Calu3 (cell line): ENCODE measurements around the gene MED15. TPM values are rescaled to one million over a fixed set of nuclear protein-coding genes. Genes with fewer than 3 reads are reported as not detected.

Experiments
- BruUV-seq: library from RNA; stranded (reverse); fragments of 400-500 nt; replicated peaks from 2 replicates; lab custom pipeline; 2021; lab: Mats Ljungman, UMichigan
- CTCF ChIA-PET: fragments of 300-600 bp; sonication (Branson Sonifier 250); formaldehyde crosslinking; loops from one replicate; lab custom pipeline; 2022; ENCODE audit warnings: antibody characterized with exemption; lab: Charles Lee
- DNase-seq: peaks from one replicate; pipeline ENCODE4 v3.0.0; 2022
- H3K27ac Mint-ChIP-seq: one replicate; pipeline ENCODE4 v1.8.0; 2022; ENCODE audit warnings: mixed read lengths; ENCODE audit not compliant: unreplicated experiment
- H3K27me3 Mint-ChIP-seq: one replicate; pipeline ENCODE4 v1.8.0; 2022; ENCODE audit warnings: mixed read lengths; ENCODE audit not compliant: unreplicated experiment
- H3K36me3 Mint-ChIP-seq: one replicate; pipeline ENCODE4 v1.8.0; 2022; ENCODE audit warnings: mild to moderate bottlenecking, moderate library complexity, mixed read lengths; ENCODE audit not compliant: insufficient read depth, unreplicated experiment
- H3K4me1 Mint-ChIP-seq: one replicate; pipeline ENCODE4 v1.8.0; 2022; ENCODE audit warnings: mild to moderate bottlenecking, low read depth, mixed read lengths; ENCODE audit not compliant: unreplicated experiment
- H3K4me3 Mint-ChIP-seq: one replicate; pipeline ENCODE4 v1.8.0; 2022; ENCODE audit warnings: mild to moderate bottlenecking, low read depth, moderate library complexity, mixed read lengths; ENCODE audit not compliant: unreplicated experiment
- H3K9me3 Mint-ChIP-seq: one replicate; pipeline ENCODE4 v1.8.0; 2022; ENCODE audit warnings: low read depth, mixed read lengths; ENCODE audit not compliant: unreplicated experiment
- intact Hi-C: fragments of 100-400 bp; cut with micrococcal nuclease; formaldehyde crosslinking; loops from one replicate; pipeline ENCODE4 v1.10.0; 2022; ENCODE audit not compliant: unreplicated experiment
- total RNA-seq: library from RNA; stranded (reverse); gene quantifications from 2 replicates; pipeline ENCODE4 v1.2.3, GENCODE V29; 2022
- TF ChIP-seq, protein P1 (sequence below): fragments of 200-600 bp; IDR thresholded peaks from one replicate; pipeline ENCODE4 v1.8.0; 2022; ENCODE audit warnings: antibody characterized with exemption; ENCODE audit not compliant: unreplicated experiment

The MED15 gene
- total RNA-seq, 1 experiment from 2014 or later = 144 TPM

DNA sequence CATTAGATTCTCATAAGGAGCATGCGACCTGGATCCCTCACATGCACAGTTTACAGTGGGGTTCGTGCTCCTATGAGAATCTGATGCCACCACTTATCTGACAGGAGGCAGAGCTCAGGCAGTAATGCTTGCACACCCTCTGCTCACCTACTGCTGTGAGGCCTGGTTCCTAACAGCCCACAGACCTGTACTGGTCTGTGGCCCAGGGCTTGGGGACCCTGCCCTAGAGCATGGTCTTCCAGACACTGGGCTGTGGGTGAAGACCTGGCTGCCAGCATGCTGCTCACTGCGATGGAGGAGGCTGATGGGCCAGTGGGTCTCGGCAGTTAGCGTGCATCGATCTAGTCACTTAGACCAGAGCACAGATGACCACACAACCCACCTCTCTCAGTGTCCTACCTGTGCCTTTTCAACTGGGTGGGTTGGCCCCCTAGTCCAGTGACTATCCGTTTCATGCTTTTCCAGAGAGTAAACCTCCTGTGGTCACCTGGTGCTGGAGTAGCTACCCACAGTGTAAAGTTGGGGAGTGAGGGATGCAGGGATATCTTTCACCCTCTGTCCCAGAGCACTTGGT, 21.1 kb downstream of the MED15 start:
- Mint-ChIP-seq H3K27ac (no peak overlapping the region), H3K9me3 (no peaks in the 10 kb centered on the region), H3K4me3 (no peak overlapping the region), H3K27me3 (no peaks in the 10 kb centered on the region), H3K4me1 (peaks cover 51% of the 10 kb centered on the region), H3K36me3 (peaks cover 48% of the 10 kb centered on the region)
- CTCF ChIA-PET = interaction anchor here (0.7 kb wide), 1 partner anchor 242 kb away, joined by 3 read pairs; no protein-coding TSS in a partner anchor
- no TSS peak for BruUV-seq
- TF ChIP-seq, protein P1, sequence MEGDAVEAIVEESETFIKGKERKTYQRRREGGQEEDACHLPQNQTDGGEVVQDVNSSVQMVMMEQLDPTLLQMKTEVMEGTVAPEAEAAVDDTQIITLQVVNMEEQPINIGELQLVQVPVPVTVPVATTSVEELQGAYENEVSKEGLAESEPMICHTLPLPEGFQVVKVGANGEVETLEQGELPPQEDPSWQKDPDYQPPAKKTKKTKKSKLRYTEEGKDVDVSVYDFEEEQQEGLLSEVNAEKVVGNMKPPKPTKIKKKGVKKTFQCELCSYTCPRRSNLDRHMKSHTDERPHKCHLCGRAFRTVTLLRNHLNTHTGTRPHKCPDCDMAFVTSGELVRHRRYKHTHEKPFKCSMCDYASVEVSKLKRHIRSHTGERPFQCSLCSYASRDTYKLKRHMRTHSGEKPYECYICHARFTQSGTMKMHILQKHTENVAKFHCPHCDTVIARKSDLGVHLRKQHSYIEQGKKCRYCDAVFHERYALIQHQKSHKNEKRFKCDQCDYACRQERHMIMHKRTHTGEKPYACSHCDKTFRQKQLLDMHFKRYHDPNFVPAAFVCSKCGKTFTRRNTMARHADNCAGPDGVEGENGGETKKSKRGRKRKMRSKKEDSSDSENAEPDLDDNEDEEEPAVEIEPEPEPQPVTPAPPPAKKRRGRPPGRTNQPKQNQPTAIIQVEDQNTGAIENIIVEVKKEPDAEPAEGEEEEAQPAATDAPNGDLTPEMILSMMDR = no peak
- intact Hi-C loops = no loop called here
- DNase-seq = no peak

DNA sequence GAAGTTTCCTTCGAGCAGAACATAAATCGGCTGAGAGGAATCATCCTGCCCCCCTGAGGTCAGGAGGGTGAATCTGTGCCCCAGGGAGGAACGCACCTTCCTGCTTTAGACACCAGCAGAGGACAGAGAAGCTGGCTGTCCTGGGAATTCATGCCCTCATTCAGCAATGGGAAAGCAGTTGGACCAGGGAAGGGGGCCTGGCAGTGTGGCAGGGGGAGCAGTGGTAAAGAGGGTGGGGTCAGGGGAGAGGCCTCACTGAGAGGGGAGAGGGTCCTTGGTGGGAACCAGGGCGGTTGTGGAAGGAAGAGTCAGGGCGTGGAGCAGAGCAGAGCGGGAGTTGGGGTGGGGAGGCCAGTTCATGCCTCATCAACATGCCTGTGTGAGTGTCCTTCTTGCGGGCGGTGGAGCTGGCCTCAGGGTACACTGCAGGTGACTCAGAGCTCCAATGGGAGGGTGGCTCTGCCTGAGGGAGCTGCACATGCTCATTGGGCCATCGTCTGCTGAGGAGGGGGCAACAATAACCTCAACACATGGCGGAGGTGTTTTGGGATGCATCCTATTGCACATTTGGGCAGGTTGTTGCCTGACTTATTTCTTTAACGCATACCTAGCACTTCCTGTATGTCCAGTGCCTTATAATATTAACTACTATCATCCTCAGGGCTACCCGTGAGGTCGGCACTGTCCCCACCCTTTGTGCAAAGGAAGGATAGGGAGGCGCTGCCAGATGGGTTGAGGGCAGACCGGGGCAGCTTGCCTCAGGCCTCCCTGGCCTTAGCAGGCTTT, 23.2 kb downstream of the MED15 start:
- Mint-ChIP-seq H3K4me1 (peaks cover 58% of the 10 kb centered on the region), H3K27ac (peak overlapping the region; percentile 81), H3K27me3 (no peaks in the 10 kb centered on the region), H3K36me3 (peaks cover 44% of the 10 kb centered on the region), H3K9me3 (no peaks in the 10 kb centered on the region), H3K4me3 (peak overlapping the region; percentile 46)
- intact Hi-C loops = no loop called here
- TF ChIP-seq, protein P1 = no peak
- CTCF ChIA-PET = interaction anchor here (0.6 to 3.4 kb wide), 4 partner anchors 23 to 77 kb away, joined by 3 to 16 read pairs (median 4); partner anchors contain the start of gene MED15
- peak; percentile 70 for DNase-seq
- BruUV-seq = no TSS peak

DNA sequence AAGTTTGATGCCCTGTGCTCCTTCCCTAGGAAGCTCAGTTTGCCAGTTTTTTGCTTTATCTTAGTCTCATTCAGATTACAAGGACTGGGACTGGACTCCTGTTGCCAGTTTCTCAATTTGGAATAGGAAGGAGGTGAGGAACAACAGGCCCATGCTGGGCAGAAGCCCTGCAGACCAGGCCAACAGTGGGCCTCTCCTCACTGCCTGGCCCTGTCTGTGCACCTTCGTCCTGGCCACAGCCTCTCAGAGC, 23.7 kb downstream of the MED15 start:
- DNase-seq = no peak
- Mint-ChIP-seq H3K27me3 (no peaks in the 10 kb centered on the region), H3K27ac (peak overlapping the region; percentile 81), H3K4me1 (peaks cover 58% of the 10 kb centered on the region), H3K9me3 (no peaks in the 10 kb centered on the region), H3K4me3 (peak overlapping the region; percentile 46), H3K36me3 (peaks cover 48% of the 10 kb centered on the region)
- CTCF ChIA-PET = interaction anchor here (0.6 to 3.4 kb wide), 5 partner anchors 24 to 113 kb away, joined by 3 to 16 read pairs (median 4); partner anchors contain the start of gene MED15
- TF ChIP-seq, protein P1 = no peak
- BruUV-seq = no TSS peak
- intact Hi-C loops = no loop called here

DNA sequence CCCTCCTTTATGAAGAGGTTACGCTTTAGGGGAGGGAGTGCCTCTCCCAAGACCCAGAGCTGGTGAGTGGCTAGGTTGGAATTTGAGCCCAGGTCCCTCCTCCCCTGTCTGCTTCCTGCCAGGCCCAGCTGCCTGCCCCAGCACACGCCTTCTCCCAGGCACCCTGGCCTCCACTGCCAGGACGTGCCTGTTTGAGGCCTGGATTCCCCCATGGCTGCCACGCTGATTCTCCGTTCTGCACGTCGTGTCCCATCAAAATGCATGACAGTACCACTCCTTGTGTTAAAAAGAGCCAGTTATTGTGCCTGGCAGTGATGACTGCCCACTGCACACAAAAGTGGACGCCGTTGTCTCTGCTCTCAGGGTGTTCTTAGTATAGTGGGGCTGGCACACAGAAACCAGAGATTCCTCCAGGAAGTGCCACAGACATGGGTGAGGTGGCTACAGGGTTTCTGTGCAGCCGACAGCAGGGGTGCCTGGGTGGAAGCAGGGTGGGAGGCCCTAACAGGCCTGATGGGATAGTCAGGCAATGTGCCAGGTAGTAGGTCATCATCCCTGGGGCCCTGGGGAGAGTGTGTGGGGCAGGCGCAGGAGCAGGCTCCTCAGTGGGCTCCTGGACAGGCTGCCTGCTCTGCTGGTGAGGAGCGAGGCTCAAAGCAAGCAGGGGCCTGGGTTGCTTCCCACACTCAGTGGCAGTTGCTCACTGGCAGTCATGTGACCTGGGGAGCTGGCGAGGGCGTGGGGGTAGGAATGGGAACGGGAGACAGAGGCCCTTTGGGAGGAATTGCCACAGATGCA, 24.2 kb downstream of the MED15 start:
- CTCF ChIA-PET = interaction anchor here (0.7 to 3.4 kb wide), 5 partner anchors 32 to 113 kb away, joined by 3 to 16 read pairs (median 4); no protein-coding TSS in a partner anchor
- peak overlapping the region; percentile 81 for H3K27ac Mint-ChIP-seq
- peak overlapping the region; percentile 46 for H3K4me3 Mint-ChIP-seq
- peaks cover 48% of the 10 kb centered on the region for H3K36me3 Mint-ChIP-seq
- peak; percentile 84 for DNase-seq
- TF ChIP-seq, protein P1 = no peak
- intact Hi-C loops = no loop called here
- H3K27me3 Mint-ChIP-seq = no peaks in the 10 kb centered on the region
- peaks cover 53% of the 10 kb centered on the region for H3K4me1 Mint-ChIP-seq
- H3K9me3 Mint-ChIP-seq = no peaks in the 10 kb centered on the region
- BruUV-seq = no TSS peak
